HL-60 (cell line): ENCODE measurements around the gene POLR2B.

Source experiments
- CTCF ChIP-seq: IDR thresholded peaks from one replicate; pipeline ENCODE4 v1.5.1; 2011; ENCODE audit warnings: low read length, control low read depth, inconsistent platforms; ENCODE audit not compliant: insufficient read depth
- POLR2AphosphoS5 ChIP-seq: IDR thresholded peaks from 2 replicates; pipeline ENCODE4 v1.6.1; 2012; ENCODE audit warnings: low read depth

DNA sequence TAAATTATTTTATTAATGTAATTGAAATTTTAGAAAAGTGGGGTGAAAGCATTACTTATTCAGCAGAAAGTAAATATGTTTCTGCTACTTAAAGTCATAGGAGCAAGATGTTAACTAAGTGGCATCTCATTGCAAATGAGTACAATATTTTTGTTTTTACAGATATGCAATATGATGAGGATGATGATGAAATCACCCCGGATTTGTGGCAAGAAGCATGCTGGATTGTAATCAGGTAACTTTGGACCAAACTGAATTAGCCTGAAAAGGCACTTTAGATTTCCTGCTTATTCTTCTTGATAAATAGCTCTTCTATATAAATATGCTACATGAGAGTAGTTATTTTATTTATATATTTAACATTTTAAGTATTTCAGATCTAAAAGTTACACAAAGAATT is 7.5 kb downstream of the POLR2B start:
- TF ChIP-seq POLR2AphosphoS5 (no peak), CTCF (no peak)
